GM21367 (cell line): ENCODE results near the gene NUTM2F.
A peak's percentile ranks its signal among the peaks of the same experiment; 100 is the strongest.
"Not testable (repeated sequence)": the region's sequence is repeated elsewhere in the genome, so short reads cannot be mapped to it uniquely, and the experiment has no call there.

Experiments used
- ATAC-seq: cut with Tn5 transposase; IDR thresholded peaks from one replicate; pipeline ENCODE4 v1.9.1; 2021; ENCODE audit not compliant: unreplicated experiment

NUTM2F gene, protein sequence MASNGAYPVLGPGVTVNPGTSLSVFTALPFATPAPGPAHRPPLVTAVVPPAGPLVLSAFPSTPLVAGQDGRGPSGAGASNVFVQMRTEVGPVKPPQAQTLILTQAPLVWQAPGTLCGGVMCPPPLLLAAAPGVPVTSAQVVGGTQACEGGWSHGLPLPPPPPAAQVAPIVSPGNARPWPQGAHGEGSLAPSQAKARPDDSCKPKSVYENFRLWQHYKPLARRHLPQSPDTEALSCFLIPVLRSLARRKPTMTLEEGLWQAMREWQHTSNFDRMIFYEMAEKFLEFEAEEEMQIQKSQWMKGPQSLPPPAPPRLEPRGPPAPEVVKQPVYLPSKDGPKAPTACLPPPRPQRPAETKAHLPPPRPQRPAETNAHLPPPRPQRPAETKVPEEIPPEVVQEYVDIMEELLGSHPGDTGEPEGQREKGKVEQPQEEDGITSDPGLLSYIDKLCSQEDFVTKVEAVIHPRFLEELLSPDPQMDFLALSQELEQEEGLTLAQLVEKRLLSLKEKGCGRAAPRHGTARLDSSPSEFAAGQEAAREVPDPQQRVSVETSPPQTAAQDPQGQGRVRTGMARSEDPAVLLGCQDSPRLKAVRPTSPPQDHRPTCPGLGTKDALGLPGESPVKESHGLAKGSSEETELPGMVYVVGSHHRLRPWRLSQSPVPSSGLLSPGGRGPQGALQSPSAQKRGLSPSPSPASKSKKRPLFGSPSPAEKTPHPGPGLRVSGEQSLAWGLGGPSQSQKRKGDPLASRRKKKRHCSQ

DNA sequence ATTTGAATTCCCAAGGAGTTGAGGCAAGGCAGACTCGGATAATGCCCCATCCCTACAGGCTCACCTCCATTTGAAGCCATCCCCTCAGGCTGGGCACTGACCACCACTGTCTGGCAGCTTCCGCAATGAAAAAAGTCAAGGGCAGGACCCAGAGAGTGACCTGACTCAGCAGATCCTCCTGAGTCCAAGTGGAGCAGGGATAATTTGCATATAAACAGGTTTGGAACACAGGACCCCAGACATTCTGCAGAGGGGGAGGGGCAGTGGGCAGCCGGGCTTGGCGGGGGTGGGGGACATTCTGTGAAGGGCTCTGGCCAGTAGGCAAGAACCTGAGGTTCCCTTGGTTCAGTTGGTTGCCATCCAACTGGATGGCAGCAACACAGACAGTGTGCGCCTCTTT lies at the start of gene NUTM2F:
Gene NUTM2F (minus strand): TSS at position 101 of the 400 bp plus-strand sequence. CDS start 21 bp downstream, at position 80.
- ATAC-seq: not testable (repeated sequence)

DNA sequence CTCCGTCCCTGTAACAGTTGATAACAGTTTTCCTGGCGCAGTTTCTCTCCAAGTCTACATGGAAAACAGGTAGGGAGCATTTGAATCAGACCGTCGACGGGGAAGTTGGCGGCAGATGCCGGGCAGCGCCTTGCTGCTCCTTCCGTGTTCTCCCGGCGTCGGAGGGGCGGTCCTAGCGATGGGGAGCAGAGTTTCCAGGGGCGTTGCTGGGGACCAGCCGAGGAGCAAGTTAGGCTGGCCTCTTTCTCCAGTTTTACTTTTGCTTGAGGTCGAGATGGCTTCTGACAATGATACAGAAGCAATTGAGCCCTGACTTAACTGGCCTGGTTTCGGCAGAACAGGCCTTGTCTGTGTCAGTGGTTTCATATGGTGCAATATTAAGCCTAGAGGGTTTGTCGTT lies 46.8 kb upstream of the NUTM2F start:
- ATAC-seq: peak; percentile 47

DNA sequence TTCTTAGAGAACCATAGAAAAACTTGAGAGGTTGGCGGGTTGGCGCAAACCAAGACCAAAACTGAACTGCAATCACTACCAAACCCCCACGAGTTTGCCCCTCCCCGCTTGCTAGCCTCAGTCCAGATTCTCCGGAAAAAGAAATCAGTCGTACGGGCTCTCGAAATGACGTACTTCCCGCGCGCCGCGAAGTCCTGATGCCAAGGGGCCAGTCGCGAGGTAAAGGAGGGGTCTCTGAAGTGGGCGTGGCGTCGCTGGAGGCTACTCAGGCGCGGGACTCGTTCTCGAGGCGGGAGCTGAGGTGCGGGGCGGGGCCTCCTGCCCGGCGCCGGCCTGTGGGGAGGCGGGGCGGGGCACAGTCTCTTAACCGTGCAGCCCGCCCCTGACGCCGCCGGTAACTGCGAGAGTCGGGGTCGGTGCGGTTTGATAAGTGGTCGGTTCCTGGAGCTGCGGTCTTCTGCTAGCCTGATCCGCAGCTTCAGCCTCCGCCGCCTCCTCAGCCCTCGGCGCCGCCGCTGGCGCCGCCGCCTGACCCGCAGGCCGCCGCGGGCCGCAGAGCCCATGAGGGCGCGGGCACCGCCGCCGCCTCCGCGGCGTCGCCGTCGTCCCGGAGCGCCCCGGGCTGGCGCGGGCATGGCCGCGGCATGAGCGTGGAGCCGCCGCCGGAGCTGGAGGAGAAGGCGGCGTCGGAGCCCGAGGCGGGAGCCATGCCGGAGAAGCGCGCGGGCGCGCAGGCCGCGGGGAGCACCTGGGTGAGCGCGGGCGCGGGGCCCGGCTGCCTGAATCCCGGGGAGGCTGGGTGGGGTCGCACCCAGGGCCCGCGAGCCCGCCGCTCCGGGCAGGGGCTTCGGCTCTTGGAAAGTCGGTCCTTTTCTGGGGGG lies 46.0 kb upstream of the NUTM2F start:
- ATAC-seq: peak; percentile 82

DNA sequence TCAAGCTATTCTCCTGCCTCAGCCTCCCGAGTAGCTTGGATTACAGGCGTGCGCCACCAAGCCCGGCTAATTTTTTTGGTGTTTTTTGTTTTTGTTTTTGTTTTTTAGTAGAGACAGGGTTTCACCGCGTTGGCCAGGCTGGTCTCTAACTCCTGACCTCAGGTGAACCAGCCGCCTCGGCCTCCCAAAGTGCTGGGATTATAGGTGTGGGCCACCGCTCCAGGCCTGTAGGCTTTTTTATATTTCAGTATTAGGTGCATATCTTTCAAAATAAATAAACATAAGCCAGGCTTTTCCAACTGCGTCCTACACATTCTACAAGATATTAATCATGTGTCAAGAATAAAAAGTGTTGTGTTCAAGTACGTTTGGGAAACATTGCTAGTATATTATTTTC lies 45.3 kb upstream of the NUTM2F start:
- not testable (repeated sequence) for ATAC-seq

DNA sequence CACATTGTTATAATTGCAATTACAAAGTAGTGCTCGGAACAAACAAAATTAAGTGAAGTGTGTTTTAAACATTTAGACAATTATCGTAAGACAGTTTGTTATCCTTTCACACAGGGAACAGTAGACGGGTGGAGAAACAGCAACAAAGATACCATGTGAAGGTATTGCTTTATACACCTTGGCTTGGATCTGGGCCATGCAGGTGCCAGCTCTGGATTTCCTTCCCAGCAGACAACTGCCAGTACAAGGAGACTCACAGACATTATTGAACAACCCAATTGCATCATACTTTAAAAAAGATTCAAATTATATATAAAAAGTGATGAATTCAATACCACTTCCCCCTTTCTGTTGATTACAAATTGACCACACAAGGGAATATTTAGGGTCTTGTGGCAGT lies 41.8 kb upstream of the NUTM2F start:
- ATAC-seq: not testable (repeated sequence)

DNA sequence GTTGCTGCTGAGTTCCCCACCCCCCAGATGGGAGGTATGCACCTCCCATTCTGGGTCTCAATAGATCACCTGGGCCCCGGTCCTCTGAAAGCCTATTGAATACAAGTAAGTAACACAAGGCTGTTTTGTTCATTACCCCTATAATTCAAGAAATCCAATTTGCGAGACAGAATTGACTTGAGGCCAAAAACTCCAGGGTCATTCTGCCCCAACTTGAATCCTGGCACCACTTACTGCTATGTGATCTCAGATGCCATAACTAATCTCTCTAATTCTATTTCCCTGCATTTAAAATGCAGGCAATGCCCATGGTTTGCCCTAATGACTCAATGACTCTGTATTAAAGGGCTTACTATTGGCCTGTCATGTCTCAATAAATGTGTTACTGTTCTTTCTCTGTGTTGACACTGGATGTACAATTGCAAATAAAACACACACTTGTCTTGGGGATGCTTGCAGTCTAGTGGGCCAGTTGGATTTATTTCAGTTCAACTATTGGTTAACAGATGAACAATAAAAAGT lies 35.7 kb upstream of the NUTM2F start:
- ATAC-seq: not testable (repeated sequence)

DNA sequence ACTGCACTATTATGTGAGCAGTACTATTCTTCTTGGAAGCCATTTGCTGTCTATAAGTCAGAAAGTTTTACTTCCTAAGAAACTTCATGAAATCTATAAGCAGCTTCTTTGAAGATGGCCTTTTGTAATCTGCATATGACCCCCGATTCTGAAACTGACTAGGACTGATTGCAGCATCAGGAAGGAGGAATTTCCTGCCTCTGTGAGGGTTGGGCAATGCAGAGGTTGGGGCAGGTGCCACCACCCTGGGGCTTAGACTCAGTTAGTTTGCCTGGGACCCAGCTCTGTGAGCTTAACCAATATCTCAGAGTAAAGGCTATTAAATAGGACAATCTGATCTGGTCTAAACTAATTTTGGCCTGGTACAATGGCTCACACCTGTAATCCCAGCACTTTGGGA lies 28.7 kb upstream of the NUTM2F start:
- ATAC-seq: not testable (repeated sequence)

DNA sequence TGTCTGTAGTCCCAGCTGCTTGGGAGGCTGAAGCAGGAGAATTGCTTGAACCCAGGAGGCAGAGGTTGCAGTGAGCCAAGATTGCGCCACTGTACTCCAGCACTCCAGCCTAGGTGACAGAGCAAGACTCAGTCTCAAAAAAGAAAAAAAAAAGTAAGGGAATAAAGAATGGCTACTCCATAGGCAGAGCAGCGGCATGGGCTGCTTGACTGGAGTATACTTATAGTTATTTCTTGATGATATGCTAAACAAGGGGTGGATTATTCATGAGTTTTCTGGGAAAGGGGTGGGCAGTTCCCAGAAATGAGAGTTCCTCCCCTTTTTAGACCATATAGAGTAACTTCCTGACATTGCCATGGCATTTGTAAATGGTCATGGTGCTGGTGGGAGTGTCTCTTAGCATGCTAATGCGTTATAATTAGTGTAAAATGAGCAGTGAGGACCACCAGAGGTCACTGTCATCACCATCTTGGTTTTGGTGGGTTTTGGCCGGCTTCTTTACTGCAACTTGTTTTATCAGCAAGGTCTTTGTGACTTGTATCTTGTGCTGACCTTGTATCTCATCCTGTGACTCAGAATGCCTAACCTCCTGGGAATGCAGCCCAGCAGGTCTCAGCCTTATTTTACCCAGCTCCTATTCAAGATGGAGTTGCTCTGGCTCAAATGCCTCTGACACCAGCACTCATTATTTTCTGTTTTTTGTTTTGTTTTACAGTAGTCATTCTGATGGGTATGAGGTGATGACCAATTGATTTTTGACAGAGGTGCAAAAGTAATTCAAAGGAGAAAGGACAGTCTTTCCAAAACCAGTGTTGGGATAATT lies 23.7 kb upstream of the NUTM2F start:
- ATAC-seq: not testable (repeated sequence)

DNA sequence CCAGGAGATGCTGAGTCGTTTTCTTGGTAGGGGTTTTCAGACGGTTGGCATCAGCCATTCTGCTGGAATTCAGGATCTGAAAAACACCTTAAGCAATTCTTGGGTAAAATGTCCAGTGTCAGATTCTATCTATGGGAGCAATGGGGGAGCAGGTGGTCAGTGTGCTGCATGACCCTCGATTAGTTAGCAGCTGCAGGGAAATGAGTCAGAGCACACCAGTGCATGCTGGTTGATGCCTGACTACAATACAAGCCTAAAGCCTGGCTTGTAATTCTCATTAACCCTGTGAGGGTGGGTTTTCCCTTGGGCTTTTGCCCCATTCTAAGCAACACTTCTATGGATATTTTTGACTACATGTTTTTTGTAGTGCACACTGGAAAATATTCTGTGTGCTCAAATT lies 20.3 kb upstream of the NUTM2F start:
- not testable (repeated sequence) for ATAC-seq

DNA sequence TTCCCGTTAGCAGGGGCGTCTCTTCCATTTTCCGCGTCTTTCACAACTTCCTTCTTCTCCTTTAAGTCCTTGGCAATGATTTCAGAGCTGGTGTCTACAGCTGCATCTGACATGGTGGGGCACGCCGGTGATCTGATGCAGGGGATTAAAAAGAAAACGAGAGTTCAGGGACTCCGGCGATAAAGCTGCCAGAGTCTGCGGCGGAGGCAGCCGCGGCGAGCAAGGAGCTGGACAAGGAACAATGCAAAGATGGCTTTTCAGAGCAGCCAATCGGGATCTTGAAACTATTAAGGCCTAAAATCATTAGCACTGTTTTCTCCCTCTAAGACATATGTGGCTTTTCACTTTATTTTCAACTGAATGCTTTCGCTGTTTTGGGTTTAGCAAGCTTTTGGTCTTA lies 19.0 kb upstream of the NUTM2F start:
- ATAC-seq: not testable (repeated sequence)

DNA sequence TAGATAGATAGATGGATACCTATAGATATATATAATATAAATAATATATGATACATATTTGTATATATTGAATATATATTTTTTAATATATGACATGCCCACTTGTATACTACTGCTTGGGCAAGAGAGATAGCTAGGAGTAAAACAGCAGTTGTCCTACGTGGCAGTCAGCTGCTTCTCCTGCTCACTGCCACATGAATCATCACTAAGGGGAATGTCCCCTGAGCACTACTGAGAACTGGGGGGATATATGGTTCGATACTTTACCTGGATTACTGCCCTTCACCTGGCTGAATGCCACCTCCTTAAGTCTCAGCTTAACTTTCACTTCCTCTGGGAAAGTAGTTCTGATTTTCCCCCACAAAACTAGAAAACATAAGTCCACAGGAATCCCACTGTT lies 13.3 kb upstream of the NUTM2F start:
- ATAC-seq: not testable (repeated sequence)

DNA sequence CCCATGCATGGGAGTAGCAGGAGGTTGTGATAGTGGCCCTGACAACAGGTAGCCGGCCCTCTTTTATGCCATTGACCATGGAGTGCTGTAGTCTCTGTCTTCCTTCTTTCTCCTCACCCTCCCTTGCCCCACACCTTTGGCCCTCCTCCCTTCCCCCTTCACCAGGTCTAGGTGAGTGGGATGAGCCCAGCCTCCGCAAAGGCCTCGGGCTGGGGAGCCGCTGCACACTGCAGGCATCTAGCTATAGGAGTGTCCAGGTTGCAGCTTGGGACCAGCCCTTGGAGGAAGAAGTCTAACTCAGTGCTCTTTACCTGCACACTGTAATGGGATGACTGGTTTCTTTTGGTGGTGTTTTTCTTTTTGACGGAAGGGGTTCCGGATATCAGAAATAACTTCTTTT lies 12.3 kb upstream of the NUTM2F start:
- not testable (repeated sequence) for ATAC-seq

DNA sequence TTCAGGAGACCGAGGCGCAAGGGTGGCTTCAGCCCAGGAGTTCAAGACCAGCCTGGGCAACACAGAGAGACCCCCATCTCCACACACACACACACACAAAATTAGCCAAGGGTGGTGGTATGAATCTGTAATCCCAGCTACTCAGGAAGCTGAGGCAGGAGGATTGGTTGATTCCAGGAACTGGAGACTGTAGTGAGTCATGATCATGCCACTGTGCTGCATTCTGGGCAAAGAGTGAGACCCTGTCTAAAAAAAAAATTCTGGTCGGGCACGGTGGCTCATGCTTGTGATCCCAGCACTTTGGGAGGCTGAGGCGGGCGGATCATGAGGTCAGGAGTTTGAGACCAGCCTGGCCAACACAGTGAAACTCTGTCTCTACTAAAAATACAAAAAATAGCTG lies 11.2 kb upstream of the NUTM2F start:
- not testable (repeated sequence) for ATAC-seq

DNA sequence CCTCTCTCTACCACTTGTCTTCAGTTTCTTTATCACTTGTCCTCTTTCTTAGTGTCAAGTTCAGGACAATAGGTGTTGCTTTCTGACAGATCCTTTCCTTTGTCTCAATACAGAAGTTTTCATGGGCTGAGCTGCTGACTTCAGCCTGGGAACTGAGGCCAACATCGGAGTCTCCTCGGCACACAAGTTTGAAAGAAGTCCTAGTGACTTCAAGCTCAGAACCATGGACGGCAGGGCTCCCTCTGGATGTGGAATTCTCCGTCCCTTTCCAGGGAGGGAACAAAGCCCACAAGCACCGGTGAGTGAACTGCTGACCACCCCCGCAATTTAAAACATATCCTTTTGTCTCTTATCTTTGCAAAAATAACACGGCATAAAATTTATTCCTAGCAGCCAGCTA lies 10.3 kb upstream of the NUTM2F start:
- ATAC-seq: not testable (repeated sequence)

DNA sequence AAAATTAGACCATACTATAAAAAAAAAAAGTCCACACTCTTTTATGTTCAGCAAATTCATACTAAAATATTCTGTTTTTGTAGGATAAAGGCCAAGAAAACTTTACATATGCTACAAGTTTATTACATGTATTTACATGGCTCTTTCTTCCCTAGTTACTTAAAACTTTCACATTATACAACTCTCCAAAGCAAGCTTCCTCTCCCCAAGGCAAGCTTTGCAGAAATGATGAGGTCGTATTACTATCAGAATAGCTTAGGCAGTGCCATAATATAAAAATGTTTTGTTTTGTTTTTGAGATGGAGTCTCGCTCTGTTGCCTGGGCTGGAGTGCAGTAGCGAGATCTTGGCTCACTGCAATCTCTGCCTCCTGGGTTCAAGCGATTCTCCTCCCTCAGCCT lies 8.0 kb upstream of the NUTM2F start:
- ATAC-seq: not testable (repeated sequence)

DNA sequence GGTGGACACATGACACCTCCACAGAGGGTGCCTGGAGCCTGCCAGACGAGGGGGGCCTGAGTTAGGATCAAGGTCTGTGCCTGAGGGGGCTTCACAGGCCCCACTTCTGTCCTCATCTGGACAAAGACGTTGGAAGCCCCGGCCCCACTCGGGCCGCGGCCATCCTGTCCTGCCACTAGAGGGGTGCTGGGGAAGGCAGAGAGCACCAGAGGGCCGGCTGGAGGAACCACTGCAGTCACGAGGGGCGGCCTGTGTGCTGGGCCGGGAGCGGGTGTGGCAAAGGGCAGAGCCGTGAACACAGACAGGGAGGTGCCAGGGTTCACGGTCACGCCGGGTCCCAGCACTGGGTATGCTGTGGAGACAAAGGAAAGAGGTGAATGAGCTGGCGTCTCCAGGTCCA lies 2.9 kb downstream of the NUTM2F start:
- not testable (repeated sequence) for ATAC-seq

DNA sequence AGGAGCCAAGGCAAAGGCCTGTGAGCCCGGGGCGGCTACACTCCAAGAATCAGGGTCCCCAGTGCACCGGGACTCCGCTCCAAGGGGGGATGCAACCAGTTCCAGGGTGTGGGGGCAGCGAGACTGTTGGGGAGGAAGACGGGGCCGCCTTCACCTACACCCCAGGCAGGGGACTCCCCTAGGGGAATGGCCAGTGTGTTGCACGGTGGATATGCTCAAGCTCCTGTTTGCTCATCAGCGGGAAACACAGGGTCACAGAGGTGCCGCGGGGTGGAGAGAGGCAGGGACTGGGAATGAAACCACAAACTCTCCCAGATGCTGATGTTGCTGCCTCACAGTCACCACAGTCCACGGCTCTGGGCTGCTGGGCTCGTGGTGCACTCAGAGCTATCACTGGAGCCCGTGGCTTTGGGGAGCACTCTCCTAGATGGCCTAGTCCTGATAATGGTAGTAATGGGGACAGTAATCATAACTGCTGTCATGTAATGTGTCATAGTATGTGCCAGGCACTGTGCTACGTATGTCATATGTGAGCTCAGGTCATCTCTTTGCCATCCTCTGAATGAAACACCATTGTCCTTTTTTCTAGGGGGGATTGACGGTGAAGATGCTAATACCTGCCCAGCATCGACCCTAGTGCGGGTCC lies 5.2 kb downstream of the NUTM2F start:
- ATAC-seq: not testable (repeated sequence)

DNA sequence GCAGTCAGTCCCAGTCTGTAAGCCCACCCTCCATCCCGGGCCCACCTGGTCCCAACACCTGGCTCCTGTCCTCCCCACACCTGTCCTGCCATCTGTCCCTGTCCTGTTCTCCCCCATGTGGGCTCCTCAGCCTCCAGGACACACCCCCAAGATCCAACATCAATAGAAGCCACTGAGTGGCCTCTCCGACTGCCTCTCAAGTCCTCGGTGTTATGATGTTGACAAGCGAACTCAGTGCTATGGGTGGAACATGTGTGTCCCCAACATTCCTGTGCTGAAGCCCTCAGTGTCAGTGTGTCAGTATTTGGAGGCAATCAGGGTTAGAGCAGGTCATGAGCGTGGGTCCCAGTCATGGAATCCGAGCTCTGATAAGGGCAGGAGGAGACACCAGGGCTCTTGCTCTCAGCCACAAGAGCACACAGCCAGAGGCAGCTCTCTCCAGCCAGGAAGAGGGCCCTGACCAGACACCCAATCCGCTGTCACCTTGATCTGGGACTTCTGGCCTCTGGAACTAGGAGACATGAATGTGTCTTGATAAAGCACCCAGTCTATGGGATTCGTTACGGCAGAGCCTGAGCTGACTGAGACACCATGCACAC lies 6.0 kb downstream of the NUTM2F start:
- ATAC-seq: not testable (repeated sequence)
